A673 (cell line): ENCODE measurements around the gene UBE3C. TPM values are rescaled to one million over a fixed set of nuclear protein-coding genes. Genes with fewer than 3 reads are reported as not detected.

Experiments
- BruUV-seq: library from RNA; stranded (reverse); fragments of 400-500 nt; replicated peaks from 2 replicates; lab custom pipeline; 2021; lab: Mats Ljungman, UMichigan
- CTCF ChIA-PET: fragments of 300-600 bp; sonication (Branson Sonifier 250); formaldehyde crosslinking; loops from one replicate; lab custom pipeline; 2022; ENCODE audit warnings: antibody characterized with exemption; lab: Charles Lee
- POLR2A ChIA-PET: fragments of 300-600 bp; sonication (Branson Sonifier 250); formaldehyde crosslinking; loops from one replicate; lab custom pipeline; 2022; ENCODE audit warnings: antibody characterized with exemption; ENCODE audit not compliant: low non-redundant PET; lab: Charles Lee
- DNase-seq: peaks from one replicate; pipeline ENCODE4 v3.0.0-alpha.2; 2015; ENCODE audit warnings: low spot score
- H3K27ac ChIP-seq: fragments of 200-600 bp; sonication (generic); 2 replicates; pipeline ENCODE4 v1.5.1; 2016; ENCODE audit warnings: mixed run types, low read depth, mild to moderate bottlenecking, mixed read lengths, antibody characterized with exemption, low read length; ENCODE audit not compliant: poor library complexity, severe bottlenecking
- H3K27me3 ChIP-seq: fragments of 200-600 bp; sonication (generic); replicated peaks from 2 replicates; pipeline ENCODE4 v1.6.1; 2017; ENCODE audit warnings: mixed run types, low read depth, mild to moderate bottlenecking, mixed read lengths, antibody characterized with exemption, low read length; ENCODE audit not compliant: insufficient read depth, poor library complexity
- H3K36me3 ChIP-seq: fragments of 200-600 bp; sonication (generic); 2 replicates; pipeline ENCODE4 v1.6.1; 2016; ENCODE audit warnings: mixed run types, mild to moderate bottlenecking, mixed read lengths, antibody characterized with exemption, low read length; ENCODE audit not compliant: insufficient read depth, poor library complexity, severe bottlenecking
- H3K4me1 ChIP-seq: fragments of 200-600 bp; sonication (generic); 2 replicates; pipeline ENCODE4 v1.6.1; 2017; ENCODE audit warnings: mixed run types, mild to moderate bottlenecking, mixed read lengths, antibody characterized with exemption, low read length; ENCODE audit not compliant: insufficient read depth, poor library complexity, severe bottlenecking
- H3K4me3 ChIP-seq: fragments of 200-600 bp; sonication (generic); 2 replicates; pipeline ENCODE4 v1.5.1; 2016; ENCODE audit warnings: low read depth, mixed run types, mild to moderate bottlenecking, mixed read lengths, low read length; ENCODE audit not compliant: poor library complexity, severe bottlenecking
- H3K9me3 ChIP-seq: fragments of 200-600 bp; sonication (generic); 2 replicates; pipeline ENCODE4 v1.6.1; 2016; ENCODE audit warnings: mixed run types, low read depth, mild to moderate bottlenecking, mixed read lengths, antibody characterized with exemption, low read length; ENCODE audit not compliant: poor library complexity, severe bottlenecking
- CTCF ChIP-seq: fragments of 300-800, 200-600 bp; sonication (generic); conservative IDR thresholded peaks from 2 replicates; pipeline ENCODE4 v1.5.1; 2017; ENCODE audit warnings: low read depth, mild to moderate bottlenecking, antibody characterized with exemption, low read length, moderate library complexity, mixed read lengths
- EZH2 ChIP-seq: fragments of 200-600 bp; sonication (generic); IDR thresholded peaks from 2 replicates; pipeline ENCODE4 v1.6.1; 2017; ENCODE audit warnings: borderline replicate concordance, low read depth, mild to moderate bottlenecking, mixed read lengths, antibody characterized with exemption, low read length; ENCODE audit not compliant: poor library complexity, severe bottlenecking
- intact Hi-C: fragments of 100-400 bp; cut with micrococcal nuclease; formaldehyde crosslinking; loops from one replicate; pipeline ENCODE4 v1.10.0; 2022; ENCODE audit not compliant: unreplicated experiment
- total RNA-seq: library from RNA; stranded (reverse); gene quantifications from 2 replicates; pipeline ENCODE4 v1.2.3, GENCODE V29; 2021

UBE3C gene
- total RNA-seq, 1 experiment from 2014 or later, result 77.9 TPM

DNA sequence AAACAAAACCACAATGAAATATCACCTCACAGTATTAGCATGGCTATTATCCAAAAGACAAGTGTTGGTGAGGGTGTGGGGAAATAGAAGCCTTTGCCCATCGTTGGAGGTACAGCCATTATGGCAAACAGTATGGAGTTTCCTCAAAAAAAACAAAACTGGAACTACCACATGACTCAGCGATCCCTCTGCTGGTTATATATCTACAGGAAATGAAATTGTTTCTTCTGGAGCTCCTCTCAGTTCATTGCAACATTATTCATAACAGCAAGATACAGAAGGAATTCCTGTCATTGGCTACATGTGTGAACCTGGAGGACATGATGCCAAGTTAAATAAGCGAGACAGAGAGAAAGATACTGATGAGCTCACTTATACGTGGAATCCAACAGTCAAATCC, 2.4 kb upstream of the UBE3C start:
- DNase-seq, result peak; percentile 47
- intact Hi-C loops, result no loop called here
- no peaks in the 10 kb centered on the region for H3K27me3 ChIP-seq
- H3K36me3 ChIP-seq, result peaks cover 1% of the 10 kb centered on the region
- ChIA-PET CTCF (no interaction called here), POLR2A (no interaction called here)
- peaks cover 9% of the 10 kb centered on the region for H3K4me1 ChIP-seq
- TF ChIP-seq CTCF (0 out of 2 replicates have a peak, but pooled peaks have one; percentile 13), EZH2 (no peak)
- no peaks in the 10 kb centered on the region for H3K9me3 ChIP-seq
- no peak overlapping the region for H3K4me3 ChIP-seq
- no peak overlapping the region for H3K27ac ChIP-seq
- no TSS peak for BruUV-seq

DNA sequence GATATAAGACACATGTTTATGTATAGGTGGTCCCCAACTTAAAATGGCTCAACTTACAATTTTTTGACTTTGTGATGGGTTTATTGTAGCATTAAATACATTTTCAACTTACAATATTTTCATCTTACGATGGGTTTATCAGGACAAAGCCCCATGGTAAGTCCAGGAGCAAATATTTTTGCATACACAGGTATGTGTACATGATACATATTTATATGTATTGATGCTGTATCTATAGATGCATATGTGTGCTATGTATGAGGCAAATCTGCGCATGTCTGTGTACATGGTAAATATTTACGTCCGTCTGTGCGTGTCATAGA, 664 bp upstream of the UBE3C start:
- no peaks in the 10 kb centered on the region for H3K9me3 ChIP-seq
- ChIA-PET CTCF (no interaction called here), POLR2A (no interaction called here)
- peak overlapping the region; percentile 71 for H3K4me3 ChIP-seq
- TF ChIP-seq EZH2, result no peak
- TF ChIP-seq CTCF, result no peak
- intact Hi-C loops, result no loop called here
- no TSS peak for BruUV-seq
- no peaks in the 10 kb centered on the region for H3K27me3 ChIP-seq
- peaks cover 14% of the 10 kb centered on the region for H3K4me1 ChIP-seq
- DNase-seq, result no peak
- peak overlapping the region; percentile 74 for H3K27ac ChIP-seq
- peaks cover 10% of the 10 kb centered on the region for H3K36me3 ChIP-seq

- intact Hi-C loops, result no loop called here
- Histone ChIP-seq H3K9me3 (no peaks in the 10 kb centered on the region), H3K27ac (peak overlapping the region; percentile 96), H3K27me3 (no peaks in the 10 kb centered on the region), H3K4me1 (peaks cover 14% of the 10 kb centered on the region), H3K36me3 (peaks cover 10% of the 10 kb centered on the region), H3K4me3 (peak overlapping the region; percentile 71)
- ChIA-PET CTCF (no interaction called here), POLR2A (interaction anchor here (0.6 kb wide), 1 partner anchor 16 kb away, joined by 5 read pairs; no protein-coding TSS in a partner anchor)
- no TSS peak for BruUV-seq
- no peak for DNase-seq
- TF ChIP-seq CTCF (no peak), EZH2 (no peak)
Observed at GRCh38 chr7:157139111-157139809, 534 bp downstream of the UBE3C start.
